Prostate gland (tissue), 2 donors: ENCODE results near the gene GNG5. TPM values are rescaled to one million over a fixed set of nuclear protein-coding genes. Genes with fewer than 3 reads are reported as not detected.

Experiments used
- DNase-seq: peaks from one replicate; pipeline ENCODE4 v3.0.0-alpha.2; 2019; ENCODE audit warnings: low spot score
- H3K27ac ChIP-seq, 2 donors: fragments of 200-600 bp; sonication (generic); 2 replicates each; pipeline ENCODE4 v1.5.1; 2017 to 2019
- H3K27me3 ChIP-seq: fragments of 200-600 bp; sonication (generic); replicated peaks from 2 replicates; pipeline ENCODE4 v1.5.1; 2019; ENCODE audit not compliant: insufficient read depth
- H3K36me3 ChIP-seq, 2 donors: fragments of 200-600 bp; sonication (generic); 1 replicate in 1 of 2; 2 replicates in 1 of 2; pipeline versions ENCODE4 v1.5.1 to v1.8.1; 2017 to 2019
- H3K4me1 ChIP-seq: fragments of 200-600 bp; sonication (generic); replicated peaks from 2 replicates; pipeline ENCODE4 v1.5.1; 2019
- H3K4me3 ChIP-seq, 2 donors: fragments of 200-600 bp; sonication (generic); 2 replicates each; pipeline ENCODE4 v1.5.1; 2017 to 2019
- H3K9me3 ChIP-seq: fragments of 200-600 bp; sonication (generic); 2 replicates; pipeline ENCODE4 v1.5.1; 2017
- POLR2A ChIP-seq: fragments of 450-650 bp; IDR thresholded peaks from one replicate; pipeline ENCODE4 v1.6.1; 2016; ENCODE audit warnings: antibody characterized with exemption, mild to moderate bottlenecking
- POLR2AphosphoS5 ChIP-seq: sonication (generic); formaldehyde crosslinking; IDR thresholded peaks from one replicate; pipeline ENCODE4 v1.6.1; 2017; ENCODE audit warnings: antibody characterized with exemption
- WGBS: methylation state at CpG from one replicate; pipeline ENCODE4 v1.1.5; 2018; 5-methylcytosine and 5-hydroxymethylcytosine counted together
- intact Hi-C: fragments of 100-400 bp; cut with DNase I; formaldehyde crosslinking; loops from one replicate; pipeline ENCODE4 v1.14.2; 2022
- total RNA-seq, 2 donors: library from RNA; depleted of rRNA; stranded (reverse); fragments of >200 nt; gene quantifications; one replicate each; pipeline ENCODE4 v1.1.0, GENCODE V29; 2016
- TF ChIP-seq, protein P1 (sequence below), 4 experiments: fragments of 200-600 bp in 2 of 4; fragments of 450-650 bp in 2 of 4; sonication (generic) in 2 of 4; IDR thresholded peaks; 1 replicate in 3 of 4; 2 replicates in 1 of 4; pipeline ENCODE4 v1.5.1; 2016 to 2019; ENCODE audit warnings: antibody characterized with exemption in 4 of 4, mild to moderate bottlenecking in 2 of 4, moderate library complexity in 2 of 4

GNG5 gene
- total RNA-seq, 2 donors from 2014 or later, result 111 to 116 TPM

DNA sequence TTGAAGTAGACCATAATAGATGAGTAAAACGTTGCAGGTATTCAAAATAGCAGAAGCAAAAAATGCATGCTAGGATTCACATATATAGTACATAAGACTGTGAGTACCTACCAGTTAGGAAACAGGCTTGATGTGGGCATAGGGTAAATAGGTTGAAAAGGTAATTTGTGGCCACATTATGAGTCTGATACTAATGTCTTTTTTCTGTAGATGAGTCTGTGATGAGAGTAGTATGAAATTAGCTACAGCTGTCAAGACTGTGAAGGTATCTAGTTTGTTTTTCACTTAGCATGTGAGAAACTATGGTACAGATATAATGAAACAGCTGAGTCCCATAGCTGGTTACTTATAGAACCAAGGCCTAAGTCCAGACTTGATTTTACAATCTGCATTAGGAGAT lies 12.6 kb downstream of the GNG5 start:
- no peaks in the 10 kb centered on the region for H3K27me3 ChIP-seq
- DNase-seq, result no peak
- 67% methylated on average over 1 of the region's 1 CpG for WGBS
- no peaks in the 10 kb centered on the region for H3K9me3 ChIP-seq
- no peaks in the 10 kb centered on the region for H3K4me1 ChIP-seq
- H3K36me3 ChIP-seq, result no peaks in the 10 kb centered on the region
- no peak overlapping the region for H3K4me3 ChIP-seq
- intact Hi-C loops, result no loop called here
- TF ChIP-seq POLR2AphosphoS5, result no peak
- TF ChIP-seq, protein P1, sequence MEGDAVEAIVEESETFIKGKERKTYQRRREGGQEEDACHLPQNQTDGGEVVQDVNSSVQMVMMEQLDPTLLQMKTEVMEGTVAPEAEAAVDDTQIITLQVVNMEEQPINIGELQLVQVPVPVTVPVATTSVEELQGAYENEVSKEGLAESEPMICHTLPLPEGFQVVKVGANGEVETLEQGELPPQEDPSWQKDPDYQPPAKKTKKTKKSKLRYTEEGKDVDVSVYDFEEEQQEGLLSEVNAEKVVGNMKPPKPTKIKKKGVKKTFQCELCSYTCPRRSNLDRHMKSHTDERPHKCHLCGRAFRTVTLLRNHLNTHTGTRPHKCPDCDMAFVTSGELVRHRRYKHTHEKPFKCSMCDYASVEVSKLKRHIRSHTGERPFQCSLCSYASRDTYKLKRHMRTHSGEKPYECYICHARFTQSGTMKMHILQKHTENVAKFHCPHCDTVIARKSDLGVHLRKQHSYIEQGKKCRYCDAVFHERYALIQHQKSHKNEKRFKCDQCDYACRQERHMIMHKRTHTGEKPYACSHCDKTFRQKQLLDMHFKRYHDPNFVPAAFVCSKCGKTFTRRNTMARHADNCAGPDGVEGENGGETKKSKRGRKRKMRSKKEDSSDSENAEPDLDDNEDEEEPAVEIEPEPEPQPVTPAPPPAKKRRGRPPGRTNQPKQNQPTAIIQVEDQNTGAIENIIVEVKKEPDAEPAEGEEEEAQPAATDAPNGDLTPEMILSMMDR (IDR thresholded peaks at IDR 0.05), result no peak
- TF ChIP-seq POLR2A, result no peak
- no peak overlapping the region for H3K27ac ChIP-seq

DNA sequence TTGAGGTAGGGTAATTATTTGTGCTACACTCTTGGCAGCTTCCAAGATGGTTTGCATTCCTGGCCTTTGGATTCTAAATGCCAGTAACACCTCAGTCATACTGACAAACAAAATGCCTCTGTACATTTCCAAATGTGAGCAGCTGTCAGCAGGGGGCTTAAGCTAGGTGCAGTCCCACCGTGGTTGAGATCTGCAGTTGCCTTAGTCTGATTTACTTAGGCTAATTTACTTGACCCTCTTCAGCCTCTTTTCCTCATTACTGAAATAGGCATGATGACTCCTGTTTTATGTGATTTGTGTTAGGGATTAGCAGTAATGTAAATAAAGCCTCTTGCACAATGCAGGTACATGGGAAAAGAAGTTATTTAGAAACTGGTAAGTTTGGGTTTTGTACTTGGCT lies 13.7 kb downstream of the GNG5 start:
- 50% methylated on average over 1 of the region's 1 CpG for WGBS
- H3K36me3 ChIP-seq, result no peaks in the 10 kb centered on the region
- no peaks in the 10 kb centered on the region for H3K27me3 ChIP-seq
- H3K4me1 ChIP-seq, result no peaks in the 10 kb centered on the region
- DNase-seq, result no peak
- no peak overlapping the region for H3K27ac ChIP-seq
- no peak overlapping the region for H3K4me3 ChIP-seq
- TF ChIP-seq POLR2A (no peak), POLR2AphosphoS5 (no peak)
- TF ChIP-seq, protein P1 (IDR thresholded peaks at IDR 0.05), result no peak
- intact Hi-C loops, result no loop called here
- H3K9me3 ChIP-seq, result no peaks in the 10 kb centered on the region

DNA sequence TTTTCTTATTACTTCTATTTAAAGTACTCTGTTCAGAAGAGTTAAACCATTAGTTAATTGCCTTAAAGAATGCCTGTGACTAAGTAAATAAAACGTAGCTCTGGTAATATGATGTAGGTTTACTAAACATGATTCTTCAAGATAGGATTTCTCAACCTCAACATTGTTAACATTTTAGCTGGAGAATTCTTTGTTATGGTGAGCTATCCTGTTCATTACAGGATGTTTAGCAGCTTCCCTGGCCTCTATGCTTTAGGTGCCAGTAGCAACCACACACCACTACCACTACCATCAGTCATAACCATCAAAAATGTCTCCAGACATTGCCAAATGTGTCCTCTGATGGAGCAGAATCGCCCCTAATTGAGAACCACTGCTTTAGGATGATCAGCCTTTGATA lies 16.6 kb downstream of the GNG5 start:
- DNase-seq, result no peak
- intact Hi-C loops, result no loop called here
- no peak overlapping the region for H3K27ac ChIP-seq
- H3K27me3 ChIP-seq, result no peaks in the 10 kb centered on the region
- no peak overlapping the region for H3K4me3 ChIP-seq
- no peaks in the 10 kb centered on the region for H3K9me3 ChIP-seq
- H3K4me1 ChIP-seq, result no peaks in the 10 kb centered on the region
- WGBS, result 90% methylated on average over 2 of the region's 2 CpGs
- TF ChIP-seq POLR2A (no peak), POLR2AphosphoS5 (no peak)
- TF ChIP-seq, protein P1 (IDR thresholded peaks at IDR 0.05), result no peak
- H3K36me3 ChIP-seq, result no peaks in the 10 kb centered on the region

DNA sequence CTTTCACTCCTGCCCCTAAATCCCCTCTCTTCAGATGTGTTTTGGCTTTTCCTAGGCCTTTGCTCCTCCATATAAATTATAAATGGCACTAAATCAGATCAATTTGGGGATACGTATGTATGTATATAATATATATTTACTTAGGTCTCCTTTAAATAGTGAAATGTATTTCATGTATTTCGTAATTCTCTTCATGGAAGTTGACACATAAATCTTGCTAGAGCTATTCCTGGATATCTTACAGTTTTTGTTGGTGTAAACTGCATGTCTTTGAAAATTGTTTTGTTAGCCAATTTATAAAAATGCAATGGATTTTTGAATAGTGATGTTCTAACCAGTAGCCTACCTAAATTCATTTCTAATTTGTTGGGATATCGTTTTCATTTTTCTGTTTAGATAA lies 18.3 kb downstream of the GNG5 start:
- 72% methylated on average over 3 of the region's 3 CpGs for WGBS

DNA sequence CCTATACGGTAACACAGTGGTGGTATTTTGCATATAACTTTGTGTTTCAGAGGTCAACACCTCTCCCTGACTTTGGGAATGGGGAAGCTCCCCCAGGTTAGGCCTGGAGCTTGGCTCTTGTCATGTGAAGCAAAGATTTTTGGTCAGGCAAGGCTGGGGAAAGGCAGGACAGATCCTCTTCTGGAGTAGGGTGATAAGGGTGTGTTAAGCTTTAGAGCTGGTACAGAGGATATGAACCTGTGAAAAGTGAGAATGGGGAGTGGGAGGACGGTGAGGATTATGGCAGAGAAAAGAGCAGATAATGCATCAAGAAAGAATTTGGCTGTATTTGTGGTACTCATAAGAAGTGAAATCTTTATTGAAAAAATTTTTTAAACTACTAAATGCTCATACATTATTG lies 25.1 kb downstream of the GNG5 start:
- H3K36me3 ChIP-seq, result peaks cover 0 to 5% of the 10 kb centered on the region in 2 donors
- intact Hi-C loops, result no loop called here
- H3K27me3 ChIP-seq, result no peaks in the 10 kb centered on the region
- H3K4me3 ChIP-seq, result no peak overlapping the region
- TF ChIP-seq POLR2A, result no peak
- TF ChIP-seq, protein P1 (IDR thresholded peaks at IDR 0.05), result no peak
- TF ChIP-seq POLR2AphosphoS5, result no peak
- H3K4me1 ChIP-seq, result peaks cover 3% of the 10 kb centered on the region
- no peak overlapping the region for H3K27ac ChIP-seq
- DNase-seq, result no peak
- WGBS, result 87% methylated on average over 2 of the region's 2 CpGs
- H3K9me3 ChIP-seq, result no peaks in the 10 kb centered on the region

More for the DNA sequence above, 18.3 kb downstream of the GNG5 start:
- Histone ChIP-seq H3K27ac (no peak overlapping the region), H3K9me3 (no peaks in the 10 kb centered on the region), H3K4me3 (no peak overlapping the region), H3K36me3 (peaks cover 0 to 5% of the 10 kb centered on the region in 2 donors), H3K4me1 (no peaks in the 10 kb centered on the region), H3K27me3 (no peaks in the 10 kb centered on the region)
- intact Hi-C loops, result no loop called here
- no peak for TF ChIP-seq POLR2AphosphoS5
- TF ChIP-seq, protein P1 (IDR thresholded peaks at IDR 0.05), result no peak
- no peak for DNase-seq
